OCI-LY3 (cell line): Measurements from ENCODE around the gene ARL8B.

Experiments
- CTCF ChIP-seq: fragments of 200-600, 300-600 bp; sonication (generic); IDR thresholded peaks from 2 replicates; pipeline ENCODE4 v1.5.1; 2014; ENCODE audit warnings: antibody characterized with exemption, low read length, low read depth
- EZH2phosphoT487 ChIP-seq: fragments of 200-600 bp; shearing (Covaris generic); IDR thresholded peaks from 2 replicates; pipeline ENCODE4 v1.6.1; 2018; ENCODE audit warnings: antibody characterized with exemption, mixed run types, low read depth

DNA sequence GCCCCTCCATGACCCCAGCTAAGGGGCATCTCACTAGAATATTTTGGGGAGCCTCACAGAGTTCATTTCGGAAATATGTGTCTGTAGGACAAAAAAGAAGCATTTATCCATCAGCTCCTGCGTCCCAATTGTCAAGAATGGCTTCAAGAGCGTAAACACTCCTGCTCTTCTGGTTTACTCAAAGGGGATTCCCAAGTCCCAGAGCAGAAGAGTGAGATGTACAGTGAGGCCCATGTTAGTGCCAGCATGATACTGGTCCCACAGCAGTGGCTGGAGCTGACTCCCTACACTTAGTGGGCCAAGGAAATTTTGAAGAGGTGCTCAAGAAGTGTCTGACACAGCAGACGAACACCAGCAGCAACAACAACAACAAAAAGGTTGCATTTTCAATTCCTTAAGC is 34.9 kb upstream of the ARL8B start:
- TF ChIP-seq CTCF: no peak
- no peak for TF ChIP-seq EZH2phosphoT487
